Ishikawa (cell line): ENCODE results near the gene RXRA.

ENCODE experiments used
- CEBPB ChIP-seq: IDR thresholded peaks from 2 replicates; pipeline ENCODE4 v1.6.1; 2012
- CREB1 ChIP-seq: IDR thresholded peaks from 2 replicates; pipeline ENCODE4 v1.6.1; 2012; ENCODE audit warnings: low read depth
- EGR1 ChIP-seq: IDR thresholded peaks from 2 replicates; pipeline ENCODE4 v1.6.1; 2012
- EP300 ChIP-seq: IDR thresholded peaks from 2 replicates; pipeline ENCODE4 v1.6.1; 2012; ENCODE audit warnings: borderline replicate concordance
- FOXM1 ChIP-seq: IDR thresholded peaks from 2 replicates; pipeline ENCODE4 v1.6.1; 2012; ENCODE audit warnings: low read depth, borderline replicate concordance
- MAX ChIP-seq: IDR thresholded peaks from 2 replicates; pipeline ENCODE4 v1.6.1; 2012
- NFIC ChIP-seq: IDR thresholded peaks from 2 replicates; pipeline ENCODE4 v1.6.1; 2012
- RAD21 ChIP-seq: IDR thresholded peaks from 2 replicates; pipeline ENCODE4 v1.6.1; 2012; ENCODE audit warnings: low read depth
- REST ChIP-seq: IDR thresholded peaks from 2 replicates; pipeline ENCODE4 v1.6.1; 2012; ENCODE audit warnings: low read depth, mild to moderate bottlenecking
- TAF1 ChIP-seq: IDR thresholded peaks from 2 replicates; pipeline ENCODE4 v1.6.1; 2012; ENCODE audit warnings: low read depth, mild to moderate bottlenecking
- TCF12 ChIP-seq: IDR thresholded peaks from 2 replicates; pipeline ENCODE4 v1.6.1; 2012; ENCODE audit warnings: low read depth
- TEAD4 ChIP-seq: IDR thresholded peaks from 2 replicates; pipeline ENCODE4 v1.6.1; 2012
- USF1 ChIP-seq: IDR thresholded peaks from 2 replicates; pipeline ENCODE4 v1.6.1; 2012
- YY1 ChIP-seq: IDR thresholded peaks from 2 replicates; pipeline ENCODE4 v1.6.1; 2012; ENCODE audit warnings: low read depth
- ZBTB7A ChIP-seq: IDR thresholded peaks from 2 replicates; pipeline ENCODE4 v1.6.1; 2012; ENCODE audit warnings: low read depth

RXRA gene

GRCh38 chr9:134314950-134315715 is 11.1 kb upstream of the RXRA start:
- no peak for TF ChIP-seq REST
- TF ChIP-seq EP300 = no peak
- TF ChIP-seq MAX = no peak
- no peak for TF ChIP-seq CREB1
- no peak for TF ChIP-seq NFIC

GRCh38 chr9:134315716-134316448 is 10.4 kb upstream of the RXRA start:
- TF ChIP-seq FOXM1 = no peak
- TF ChIP-seq YY1 = no peak

GRCh38 chr9:134316449-134317160 is 9.7 kb upstream of the RXRA start:
- TF ChIP-seq CEBPB = no peak
- TF ChIP-seq ZBTB7A = no peak
- TF ChIP-seq USF1 = no peak
- TF ChIP-seq TCF12 = no peak
- TF ChIP-seq EP300 = no peak
- TF ChIP-seq EGR1 = no peak
- no peak for TF ChIP-seq YY1
- no peak for TF ChIP-seq FOXM1
- TF ChIP-seq MAX = no peak
- no peak for TF ChIP-seq RAD21
- TF ChIP-seq NFIC = no peak
- no peak for TF ChIP-seq CREB1
- no peak for TF ChIP-seq REST
- no peak for TF ChIP-seq TEAD4
- no peak for TF ChIP-seq TAF1

- TF ChIP-seq ZBTB7A = no peak
- no peak for TF ChIP-seq EP300
- TF ChIP-seq CEBPB = no peak
- TF ChIP-seq YY1 = no peak
- no peak for TF ChIP-seq USF1
- no peak for TF ChIP-seq TAF1
- no peak for TF ChIP-seq NFIC
- TF ChIP-seq MAX = no peak
- TF ChIP-seq EGR1 = no peak
These were observed 8.9 kb upstream of the RXRA start for GRCh38 chr9:134317400-134317789.

- no peak for TF ChIP-seq FOXM1
- no peak for TF ChIP-seq CEBPB
- TF ChIP-seq CREB1 = no peak
- no peak for TF ChIP-seq ZBTB7A
- no peak for TF ChIP-seq RAD21
- no peak for TF ChIP-seq TCF12
- TF ChIP-seq TAF1 = no peak
- no peak for TF ChIP-seq TEAD4
- no peak for TF ChIP-seq REST
- TF ChIP-seq EP300 = no peak
These were observed 8.4 kb upstream of the RXRA start for GRCh38 chr9:134317790-134318414.
